Endodermal cell (in vitro differentiated cells): Measurements from ENCODE around the gene ADGRL4. TPM values are rescaled to one million over a fixed set of nuclear protein-coding genes. Genes with fewer than 3 reads are reported as not detected.
"Not testable (repeated sequence)": the region's sequence is repeated elsewhere in the genome, so short reads cannot be mapped to it uniquely, and the experiment has no call there.

Experiments used
- DNase-seq: peaks from one replicate; pipeline ENCODE4 v3.0.0-alpha.2; 2017
- H3K27ac ChIP-seq: 2 replicates; pipeline ENCODE4 v1.5.1; 2013; ENCODE audit warnings: mild to moderate bottlenecking, low read depth, low read length, moderate library complexity
- H3K27me3 ChIP-seq: 2 replicates; pipeline ENCODE4 v1.6.1; 2013; ENCODE audit warnings: mild to moderate bottlenecking, low read length, moderate library complexity; ENCODE audit not compliant: insufficient read depth, control insufficient read depth, poor library complexity, severe bottlenecking
- H3K36me3 ChIP-seq: 2 replicates; pipeline ENCODE4 v1.7.0; 2013; ENCODE audit warnings: mild to moderate bottlenecking, low read length, moderate library complexity; ENCODE audit not compliant: control insufficient read depth, insufficient read depth
- H3K4me1 ChIP-seq: one replicate; pipeline ENCODE4 v1.7.0; 2013; ENCODE audit warnings: low read length; ENCODE audit not compliant: control insufficient read depth, insufficient read depth
- H3K4me3 ChIP-seq: 2 replicates; pipeline ENCODE4 v1.5.1; 2013; ENCODE audit warnings: mild to moderate bottlenecking, low read length, moderate library complexity
- H3K9ac ChIP-seq: 2 replicates; pipeline ENCODE4 v1.6.1; 2013; ENCODE audit warnings: mild to moderate bottlenecking, low read length, moderate library complexity; ENCODE audit not compliant: poor library complexity, severe bottlenecking; ENCODE audit errors: extremely low read depth
- H3K9me3 ChIP-seq: 2 replicates; pipeline ENCODE4 v1.6.1; 2013; ENCODE audit warnings: mild to moderate bottlenecking, low read length, moderate library complexity; ENCODE audit not compliant: control insufficient read depth
- H3K27ac Mint-ChIP-seq: 2 replicates; pipeline ENCODE4 v1.8.0; 2020; ENCODE audit warnings: mixed read lengths
- H3K27me3 Mint-ChIP-seq: 2 replicates; pipeline ENCODE4 v1.8.0; 2021; ENCODE audit warnings: mild to moderate bottlenecking, mixed read lengths; ENCODE audit not compliant: insufficient read depth
- H3K36me3 Mint-ChIP-seq: 2 replicates; pipeline ENCODE4 v1.8.0; 2020; ENCODE audit warnings: low read depth, mixed read lengths
- H3K4me1 Mint-ChIP-seq: 2 replicates; pipeline ENCODE4 v1.8.0; 2020; ENCODE audit warnings: mixed read lengths
- H3K4me3 Mint-ChIP-seq: 2 replicates; pipeline ENCODE4 v1.8.0; 2020; ENCODE audit warnings: mild to moderate bottlenecking, moderate library complexity, mixed read lengths
- H3K9me3 Mint-ChIP-seq: 2 replicates; pipeline ENCODE4 v1.8.0; 2020; ENCODE audit warnings: mild to moderate bottlenecking, mixed read lengths
- CTCF ChIP-seq: fragments of 200-600 bp; sonication (generic); conservative IDR thresholded peaks from 2 replicates; pipeline ENCODE4 v1.5.0; 2021; ENCODE audit warnings: antibody characterized with exemption, mild to moderate bottlenecking
- WGBS, 2 experiments: methylation state at CpG; one replicate each; pipeline versions ENCODE4 v1.1.5 to v1.1.7; 2013; ENCODE audit warnings: missing lambda C conversion rate in 2 of 2, mixed read lengths in 1 of 2; ENCODE audit not compliant: insufficient coverage in 1 of 2, insufficient read length in 1 of 2; 5-methylcytosine and 5-hydroxymethylcytosine counted together
- total RNA-seq, 2 donors: library from RNA; stranded (reverse); fragmentation: NEBNext Ultra II Directional in 1 of 2; extraction: Animal tissue kit (Norgen Biotek cat#: 25700) in 1 of 2; gene quantifications; 2 replicates in 1 of 2; 3 replicates in 1 of 2; pipeline ENCODE4 v1.2.1, GENCODE V29; 2021

Gene ADGRL4
- total RNA-seq, 2 donors from 2014 or later: 0.44 TPM

GRCh38 chr1:78987042-78987441, 19.5 kb downstream of the ADGRL4 start:
- TF ChIP-seq CTCF: no peak
- WGBS, 2 experiments: 64% methylated on average over 2 of the region's 2 CpGs; no CpG with 5 or more reads in 1 of the 2 experiments

GRCh38 chr1:78980511-78980910, 26.0 kb downstream of the ADGRL4 start:
- H3K36me3 Mint-ChIP-seq: no peaks in the 10 kb centered on the region
- no peak overlapping the region for H3K9ac ChIP-seq
- H3K4me1 ChIP-seq: no peaks in the 10 kb centered on the region
- DNase-seq: no peak
- no peak overlapping the region for H3K4me3 ChIP-seq
- H3K9me3 ChIP-seq: no peaks in the 10 kb centered on the region
- H3K27ac Mint-ChIP-seq: no peak overlapping the region
- H3K4me1 Mint-ChIP-seq: no peaks in the 10 kb centered on the region
- H3K36me3 ChIP-seq: no peaks in the 10 kb centered on the region
- H3K27me3 ChIP-seq: no peaks in the 10 kb centered on the region
- H3K27me3 Mint-ChIP-seq: no peaks in the 10 kb centered on the region
- no peak overlapping the region for H3K4me3 Mint-ChIP-seq
- no peak for TF ChIP-seq CTCF
- 87 to 92% methylated on average over 3 of the region's 3 CpGs for WGBS, 2 experiments
- H3K27ac ChIP-seq: no peak overlapping the region
- no peaks in the 10 kb centered on the region for H3K9me3 Mint-ChIP-seq

More at GRCh38 chr1:78987042-78987441, 19.5 kb downstream of the ADGRL4 start:
- no peaks in the 10 kb centered on the region for H3K9me3 Mint-ChIP-seq
- no peak overlapping the region for H3K27ac Mint-ChIP-seq
- Histone ChIP-seq H3K27me3 (no peaks in the 10 kb centered on the region), H3K36me3 (no peaks in the 10 kb centered on the region), H3K4me1 (no peaks in the 10 kb centered on the region), H3K9ac (no peak overlapping the region), H3K27ac (no peak overlapping the region), H3K4me3 (no peak overlapping the region), H3K9me3 (no peaks in the 10 kb centered on the region)
- no peaks in the 10 kb centered on the region for H3K27me3 Mint-ChIP-seq
- H3K4me1 Mint-ChIP-seq: no peaks in the 10 kb centered on the region
- no peak for DNase-seq
- no peaks in the 10 kb centered on the region for H3K36me3 Mint-ChIP-seq
- H3K4me3 Mint-ChIP-seq: no peak overlapping the region

- Mint-ChIP-seq H3K36me3 (no peaks in the 10 kb centered on the region), H3K27ac (no peak overlapping the region), H3K4me3 (no peak overlapping the region), H3K9me3 (peaks cover 29% of the 10 kb centered on the region), H3K4me1 (no peaks in the 10 kb centered on the region), H3K27me3 (peaks cover 1% of the 10 kb centered on the region)
- Histone ChIP-seq H3K4me1 (no peaks in the 10 kb centered on the region), H3K27me3 (no peaks in the 10 kb centered on the region), H3K36me3 (no peaks in the 10 kb centered on the region), H3K9me3 (peaks cover 29% of the 10 kb centered on the region), H3K27ac (no peak overlapping the region), H3K4me3 (no peak overlapping the region), H3K9ac (no peak overlapping the region)
- WGBS, 2 experiments: 83 to 91% methylated on average over 1 to 2 of the region's 2 CpGs
- DNase-seq: no peak
- TF ChIP-seq CTCF: no peak
Observed at GRCh38 chr1:78972723-78973122, 33.8 kb downstream of the ADGRL4 start.

GRCh38 chr1:78967091-78967490, 39.4 kb downstream of the ADGRL4 start:
- not testable (repeated sequence) for H3K27ac Mint-ChIP-seq, H3K27ac ChIP-seq, H3K4me1 ChIP-seq, H3K4me3 Mint-ChIP-seq, H3K36me3 Mint-ChIP-seq, H3K9ac ChIP-seq, H3K27me3 ChIP-seq, DNase-seq, H3K36me3 ChIP-seq, H3K4me1 Mint-ChIP-seq, H3K27me3 Mint-ChIP-seq
- Histone ChIP-seq H3K4me3 (peak overlapping the region; percentile 3), H3K9me3 (peaks cover 58% of the 10 kb centered on the region)
- H3K9me3 Mint-ChIP-seq: peaks cover 50% of the 10 kb centered on the region
